ENCODE measurements around the gene NHERF1. TPM values are rescaled to one million over a fixed set of nuclear protein-coding genes. Genes with fewer than 3 reads are reported as not detected.

Gene NHERF1
- total and polyA plus RNA-seq, 2 of the 8 experiments (the other 6 are each of a cell fraction or from before 2014, with no cell fraction given) = 92.9 to 99.2 TPM

DNA sequence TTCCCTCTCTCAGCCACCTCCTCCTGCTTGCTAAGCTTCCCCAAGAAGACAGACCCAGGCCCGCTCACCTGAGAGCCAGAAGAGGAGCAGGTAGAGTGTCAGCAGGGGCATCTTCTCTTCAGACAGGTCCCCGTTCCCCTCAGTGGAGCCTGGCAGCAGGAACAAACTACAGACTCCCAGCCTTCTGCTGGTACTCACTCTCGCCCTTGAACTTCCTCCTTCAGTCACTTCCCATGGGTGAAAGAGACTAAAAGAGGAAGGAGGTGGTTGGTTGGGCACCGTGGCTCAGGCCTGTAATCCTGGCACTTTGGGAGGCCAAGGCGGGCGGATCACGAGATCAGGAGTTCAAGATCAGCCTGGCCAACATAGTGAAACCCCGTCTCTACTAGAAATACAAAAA lies 35.7 kb upstream of the NHERF1 start, which contains the start of gene CD300LF (continued):
- TF ChIP-seq SP4 (IDR thresholded peaks at IDR 0.05; ENCODE audit: low read length) (no peak), NANOG (IDR thresholded peaks at IDR 0.05; ENCODE audit: insufficient read depth, low read depth, low read length, poor library complexity, severe bottlenecking) (no peak)

All from H1 (cell line).